H1 (cell line): Measurements from ENCODE around the gene WDFY4. TPM values are rescaled to one million over a fixed set of nuclear protein-coding genes. Genes with fewer than 3 reads are reported as not detected.
A peak's percentile ranks its signal among the peaks of the same experiment; 100 is the strongest.

ENCODE experiments used
- CTCF ChIA-PET: fragments of 300-600 bp; sonication (Branson Sonifier 250); formaldehyde crosslinking; loops from one replicate; lab custom pipeline; 2021; ENCODE audit not compliant: partially characterized antibody; lab: Charles Lee
- POLR2A ChIA-PET: fragments of 300-600 bp; sonication (Branson Sonifier 250); formaldehyde crosslinking; loops from one replicate; lab custom pipeline; 2021; ENCODE audit warnings: inconsistent platforms; ENCODE audit not compliant: partially characterized antibody; lab: Charles Lee
- DNase-seq, 2 experiments: peaks; one replicate each; pipeline versions ENCODE4 v3.0.0 to v3.0.0-alpha.2; 2010 to 2022; ENCODE audit warnings: low spot score in 2 of 2, low read depth in 1 of 2, mixed read lengths in 1 of 2
- FAIRE-seq: peaks from 2 replicates; lab custom pipeline; 2011; peaks lifted over from hg19 to GRCh38; lab: Jason Lieb, UNC
- H2AFZ ChIP-seq: 2 replicates; pipeline ENCODE4 v1.8.1; 2012; ENCODE audit warnings: low read length, inconsistent platforms
- H2AK5ac ChIP-seq: 2 replicates; pipeline ENCODE4 v1.6.1; 2013; ENCODE audit warnings: low read depth, low read length
- H2BK120ac ChIP-seq: replicated peaks from 2 replicates; pipeline ENCODE3; 2013; ENCODE audit warnings: low read depth, low read length, inconsistent platforms
- H2BK12ac ChIP-seq: 2 replicates; pipeline ENCODE4 v1.6.1; 2013; ENCODE audit warnings: low read depth, low read length
- H2BK15ac ChIP-seq: 2 replicates; pipeline ENCODE4 v1.6.1; 2013; ENCODE audit warnings: low read length
- H2BK20ac ChIP-seq: 2 replicates; pipeline ENCODE4 v1.6.1; 2013; ENCODE audit warnings: low read length
- H2BK5ac ChIP-seq: 2 replicates; pipeline ENCODE4 v1.6.1; 2013; ENCODE audit warnings: low read depth, low read length
- H3K14ac ChIP-seq: 2 replicates; pipeline ENCODE4 v1.6.1; 2013; ENCODE audit warnings: inconsistent platforms; ENCODE audit not compliant: insufficient read length
- H3K18ac ChIP-seq: 2 replicates; pipeline ENCODE4 v1.6.1; 2013; ENCODE audit warnings: low read length; ENCODE audit errors: extremely low read depth
- H3K23ac ChIP-seq: 2 replicates; pipeline ENCODE4 v1.6.1; 2013; ENCODE audit warnings: inconsistent platforms; ENCODE audit not compliant: insufficient read length
- H3K23me2 ChIP-seq: 2 replicates; pipeline ENCODE4 v1.6.1; 2013; ENCODE audit warnings: low read depth, low read length
- H3K27ac ChIP-seq: 2 replicates; pipeline ENCODE4 v1.6.1; 2011; ENCODE audit warnings: low read depth, low read length, inconsistent platforms
- H3K27me3 ChIP-seq, 4 experiments: replicated peaks in 1 of 4; 1 replicate in 1 of 4; 2 replicates in 3 of 4; pipeline versions ENCODE4 v1.6.1 to v1.8.1; 2011 to 2013; ENCODE audit warnings: low read length in 3 of 4, mild to moderate bottlenecking in 3 of 4, inconsistent platforms in 2 of 4, mixed read lengths in 2 of 4, moderate library complexity in 1 of 4; ENCODE audit not compliant: control insufficient read depth in 3 of 4, insufficient read depth in 3 of 4; ENCODE audit errors: extremely low read depth in 1 of 4
- H3K36me3 ChIP-seq, 4 experiments: 2 replicates each; pipeline versions ENCODE4 v1.6.1 to v1.8.1; 2011 to 2013; ENCODE audit warnings: mild to moderate bottlenecking in 4 of 4, low read length in 3 of 4, moderate library complexity in 2 of 4, control low read depth in 1 of 4, inconsistent platforms in 1 of 4; ENCODE audit not compliant: insufficient read depth in 4 of 4, control insufficient read depth in 2 of 4
- H3K4ac ChIP-seq: replicated peaks from 2 replicates; pipeline ENCODE3; 2013; ENCODE audit warnings: low read length, low read depth, mixed read lengths, inconsistent platforms; ENCODE audit not compliant: insufficient read length
- H3K4me1 ChIP-seq, 4 experiments: replicated peaks in 1 of 4; 1 replicate in 1 of 4; 2 replicates in 3 of 4; pipeline versions ENCODE4 v1.6.1 to v1.8.1; 2011 to 2013; ENCODE audit warnings: low read length in 3 of 4, inconsistent platforms in 2 of 4, mixed read lengths in 1 of 4; ENCODE audit not compliant: insufficient read depth in 4 of 4, control insufficient read depth in 3 of 4
- H3K4me2 ChIP-seq, 2 experiments: 2 replicates each; pipeline versions ENCODE4 v1.6.1 to v1.8.1; 2011 to 2013; ENCODE audit warnings: low read depth in 2 of 2, low read length in 2 of 2, control low read depth in 1 of 2, inconsistent platforms in 1 of 2, mild to moderate bottlenecking in 1 of 2; ENCODE audit not compliant: insufficient read depth in 1 of 2
- H3K4me3 ChIP-seq, 4 experiments: fragments of 200-600, 300-600 bp in 1 of 4; sonication (generic), shearing (Covaris generic), sonication (Bioruptor Twin) in 1 of 4; 2 replicates each; pipeline versions ENCODE4 v1.5.1 to v1.8.1; 2011 to 2016; ENCODE audit warnings: low read length in 4 of 4, low read depth in 3 of 4, control low read depth in 2 of 4, inconsistent platforms in 2 of 4, mild to moderate bottlenecking in 2 of 4, mixed read lengths in 1 of 4, moderate library complexity in 1 of 4; ENCODE audit not compliant: insufficient read depth in 2 of 4; ENCODE audit errors: extremely low read depth in 1 of 4
- H3K56ac ChIP-seq: replicated peaks from 2 replicates; pipeline ENCODE3; 2013; ENCODE audit warnings: low read depth, mild to moderate bottlenecking, mixed read lengths, low read length, inconsistent platforms; ENCODE audit not compliant: insufficient read length
- H3K79me1 ChIP-seq: 2 replicates; pipeline ENCODE4 v1.6.1; 2013; ENCODE audit warnings: low read depth, low read length, control low read depth
- H3K79me2 ChIP-seq, 2 experiments: 2 replicates each; pipeline versions ENCODE4 v1.6.1 to v1.8.1; 2012 to 2013; ENCODE audit warnings: low read length in 2 of 2, mild to moderate bottlenecking in 2 of 2, inconsistent platforms in 1 of 2; ENCODE audit not compliant: insufficient read depth in 2 of 2, control insufficient read depth in 1 of 2
- H3K9ac ChIP-seq, 4 experiments: replicated peaks in 1 of 4; 1 replicate in 1 of 4; 2 replicates in 3 of 4; pipeline versions ENCODE4 v1.6.1 to v1.8.1; 2011 to 2013; ENCODE audit warnings: low read depth in 3 of 4, low read length in 3 of 4, control low read depth in 2 of 4, mild to moderate bottlenecking in 2 of 4, moderate library complexity in 2 of 4, inconsistent platforms in 1 of 4; ENCODE audit errors: extremely low read depth in 1 of 4
- H3K9me3 ChIP-seq, 2 experiments: 2 replicates each; pipeline versions ENCODE4 v1.6.1 to v1.8.1; 2012 to 2013; ENCODE audit warnings: mild to moderate bottlenecking in 2 of 2, moderate library complexity in 2 of 2, control low read depth in 1 of 2, inconsistent platforms in 1 of 2, low read depth in 1 of 2, low read length in 1 of 2, mixed read lengths in 1 of 2; ENCODE audit not compliant: insufficient read depth in 2 of 2
- H4K20me1 ChIP-seq, 2 experiments: replicated peaks in 1 of 2; 2 replicates each; pipeline versions ENCODE3 to v1.8.1; 2011 to 2013; ENCODE audit warnings: inconsistent platforms in 2 of 2, low read length in 2 of 2, mild to moderate bottlenecking in 1 of 2; ENCODE audit not compliant: insufficient read depth in 2 of 2, control insufficient read depth in 1 of 2
- H4K5ac ChIP-seq: 2 replicates; pipeline ENCODE4 v1.6.1; 2013; ENCODE audit warnings: low read length, low read depth, mixed read lengths, inconsistent platforms; ENCODE audit not compliant: insufficient read length
- H4K8ac ChIP-seq: 2 replicates; pipeline ENCODE4 v1.8.0; 2013; ENCODE audit warnings: mild to moderate bottlenecking, moderate library complexity, low read length, inconsistent platforms; ENCODE audit not compliant: insufficient read depth; ENCODE audit errors: extremely low read depth
- H4K91ac ChIP-seq: replicated peaks from 2 replicates; pipeline ENCODE3; 2013; ENCODE audit warnings: low read length, mixed read lengths, inconsistent platforms; ENCODE audit not compliant: insufficient read length
- ASH2L ChIP-seq: fragments of 200-600, 300-600 bp; sonication (generic); IDR thresholded peaks from one replicate; pipeline ENCODE4 v1.7.1; 2017; ENCODE audit warnings: low read length
- CHD2 ChIP-seq: IDR thresholded peaks from 2 replicates; pipeline ENCODE4 v1.6.1; 2012; ENCODE audit warnings: low read length, improper control_type of control experiment
- CTBP2 ChIP-seq: IDR thresholded peaks from 2 replicates; pipeline ENCODE4 v1.7.0; 2011; ENCODE audit warnings: borderline replicate concordance, mild to moderate bottlenecking, moderate library complexity, mixed read lengths, low read length; ENCODE audit not compliant: insufficient read depth, insufficient read length
- HDAC2 ChIP-seq, 2 experiments: fragments of 300-600 bp in 1 of 2; sonication (generic) in 1 of 2; IDR thresholded peaks; 2 replicates each; pipeline ENCODE4 v1.6.1; 2011 to 2012; ENCODE audit warnings: low read depth in 2 of 2, low read length in 2 of 2, mild to moderate bottlenecking in 2 of 2, moderate library complexity in 2 of 2, borderline replicate concordance in 1 of 2, inconsistent platforms in 1 of 2
- HDAC6 ChIP-seq: IDR thresholded peaks from one replicate; pipeline ENCODE4 v1.7.1; 2012; ENCODE audit warnings: low read depth, mild to moderate bottlenecking, inconsistent platforms, low read length, moderate library complexity
- JUND ChIP-seq: IDR thresholded peaks from 2 replicates; pipeline ENCODE4 v1.6.1; 2011; ENCODE audit warnings: mild to moderate bottlenecking, improper control_type of control experiment, low read length
- KDM4A ChIP-seq: IDR thresholded peaks from one replicate; pipeline ENCODE4 v1.7.1; 2012; ENCODE audit warnings: low read depth, mild to moderate bottlenecking, moderate library complexity, low read length, inconsistent platforms; ENCODE audit not compliant: severe bottlenecking
- NRF1 ChIP-seq: IDR thresholded peaks from 2 replicates; pipeline ENCODE4 v1.6.1; 2011; ENCODE audit warnings: mild to moderate bottlenecking, low read depth, low read length, improper control_type of control experiment
- POU5F1 ChIP-seq: IDR thresholded peaks from 2 replicates; pipeline ENCODE4 v1.6.1; 2011; ENCODE audit warnings: low read depth, mild to moderate bottlenecking, low read length, moderate library complexity
- SUZ12 ChIP-seq: fragments of 200-600 bp; sonication (generic); IDR thresholded peaks from 2 replicates; pipeline ENCODE4 v1.6.1; 2012; ENCODE audit warnings: mild to moderate bottlenecking, inconsistent platforms, low read length, moderate library complexity, mixed read lengths
- TBP ChIP-seq: IDR thresholded peaks from 2 replicates; pipeline ENCODE4 v1.6.1; 2011; ENCODE audit warnings: low read depth, low read length, improper control_type of control experiment
- TEAD4 ChIP-seq: IDR thresholded peaks from 2 replicates; pipeline ENCODE4 v1.6.1; 2012; ENCODE audit warnings: low read depth, low read length, inconsistent platforms, mixed read lengths
- ZNF274 ChIP-seq: IDR thresholded peaks from 2 replicates; pipeline ENCODE4 v1.7.0; 2012; ENCODE audit warnings: low read length, borderline replicate concordance; ENCODE audit errors: extremely low read depth
- WGBS, 2 experiments: shearing (Covaris generic) in 1 of 2; methylation state at CpG; one replicate each; pipeline versions ENCODE4 v1.1.6 to v1.1.7; 2013 to 2015; ENCODE audit warnings: low lambda C conversion rate in 2 of 2, mixed read lengths in 2 of 2, inconsistent platforms in 1 of 2, low coverage in 1 of 2, missing lambda C conversion rate in 1 of 2; ENCODE audit not compliant: insufficient replicate concordance in 2 of 2, insufficient coverage in 1 of 2, insufficient read length in 1 of 2; ENCODE audit errors: extremely low coverage in 1 of 2, missing lambda C conversion rate in 1 of 2; 5-methylcytosine and 5-hydroxymethylcytosine counted together
- polyA plus RNA-seq, 7 experiments: library from polyadenylated mRNA; depleted of rRNA in 3 of 7; stranded (reverse) in 5 of 7; unstranded in 2 of 7; fragments of >200 nt in 5 of 7; fragments of 200-250 nt in 2 of 7; gene quantifications; 1 replicate in 5 of 7; 2 replicates in 1 of 7; 4 replicates in 1 of 7; pipeline versions ENCODE4 v1.2.1 to v1.2.3, GENCODE V29; 2011 to 2013; ENCODE audit warnings: missing spikeins in 2 of 7, mixed read lengths in 2 of 7
- total RNA-seq: library from RNA; stranded (reverse); fragmentation: NEBNext Ultra II Directional; extraction: Animal tissue kit (Norgen Biotek cat#: 25700); gene quantifications from 2 replicates; pipeline ENCODE4 v1.2.1, GENCODE V29; 2021

Gene WDFY4
- total and polyA plus RNA-seq, 2 of the 8 experiments (the other 6 are each of a cell fraction or from before 2014, with no cell fraction given): not detected

DNA sequence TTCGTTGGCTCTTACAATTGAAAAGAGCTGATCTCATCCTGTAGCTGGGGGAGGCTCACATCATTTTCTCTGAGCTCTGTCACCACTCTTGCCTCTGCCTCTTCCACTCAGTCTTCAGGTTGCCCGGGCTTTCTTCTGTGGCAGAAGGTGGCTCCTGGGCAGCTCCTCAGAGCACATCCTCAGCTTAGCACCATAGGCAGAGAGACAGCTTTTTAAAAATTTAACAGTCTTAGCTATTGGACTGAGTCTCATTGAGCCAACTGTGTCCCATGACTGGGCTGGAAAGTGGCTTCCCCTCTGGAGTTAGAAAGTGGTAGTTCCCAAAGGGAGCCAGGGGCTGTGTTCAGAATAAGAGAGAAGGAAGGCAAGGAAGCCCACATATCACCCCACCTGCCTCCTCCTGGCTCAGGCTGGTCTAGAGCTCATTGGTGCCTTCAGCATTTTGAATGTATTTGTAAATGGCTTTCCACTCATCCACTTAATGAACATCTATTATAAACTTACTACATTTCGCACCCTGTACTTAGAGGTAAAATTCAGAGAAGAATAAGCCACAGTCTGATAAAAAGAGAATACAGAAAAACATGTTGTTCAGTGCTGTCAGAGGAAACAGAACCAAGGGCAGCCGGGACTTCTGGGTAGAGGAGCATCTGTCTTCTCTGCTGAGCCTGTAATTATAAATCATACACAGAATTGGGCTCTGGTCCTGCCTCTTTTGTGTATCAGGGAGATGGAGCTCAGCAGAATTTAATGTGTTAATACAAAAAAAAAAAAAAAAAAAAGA, 119.3 kb downstream of the WDFY4 start:
- Histone ChIP-seq H3K36me3 (no peaks in the 10 kb centered on the region), H4K5ac (no peak overlapping the region), H2BK20ac (no peak overlapping the region), H4K20me1 (peaks cover 0 to under 1% of the 10 kb centered on the region in 2 experiments), H3K9me3 (no peaks in the 10 kb centered on the region), H3K27ac (no peak overlapping the region), H3K56ac (no peak overlapping the region), H2AFZ (peak overlapping the region; percentile 77; the same call in 1 of the 2 replicates), H4K8ac (no peak overlapping the region), H3K4me3 (no peak overlapping the region), H2BK12ac (no peak overlapping the region), H3K23ac (no peak overlapping the region), H3K4me2 (no peak overlapping the region), H3K23me2 (peaks cover 4% of the 10 kb centered on the region; the same call in 1 of the 2 replicates), H3K4me1 (peaks cover 0 to 9% (median 3%) of the 10 kb centered on the region in 4 experiments; a peak in 3 of 7 replicates), H3K79me2 (no peaks in the 10 kb centered on the region), H3K79me1 (no peaks in the 10 kb centered on the region), H2BK5ac (no peak overlapping the region), H2BK15ac (no peak overlapping the region), H2AK5ac (no peak overlapping the region), H3K9ac (no peak overlapping the region), H4K91ac (no peak overlapping the region), H3K4ac (no peak overlapping the region), H3K27me3 (peaks cover 0 to 4% (median 2%) of the 10 kb centered on the region in 4 experiments; a peak in 2 of 7 replicates), H3K18ac (no peak overlapping the region; the same call in 1 of the 2 replicates), H3K14ac (no peak overlapping the region), H2BK120ac (no peak overlapping the region)
- CTCF ChIA-PET: interaction anchor here (0.7 to 1.6 kb wide), 6 partner anchors 11 to 328 kb away, joined by 3 to 4 read pairs (median 3); no protein-coding TSS in a partner anchor
- POLR2A ChIA-PET: no interaction called here
- FAIRE-seq (no peak), DNase-seq (no peak)
- 85% methylated on average over 4 of the region's 4 CpGs; no CpG with 5 or more reads in 1 of the 2 experiments for whole genome bisulfite sequencing, 2 experiments
- TF ChIP-seq CTBP2: no peak
- TF ChIP-seq KDM4A: no peak
- no peak for TF ChIP-seq CHD2
- TF ChIP-seq NRF1: no peak
- TF ChIP-seq JUND: no peak
- TF ChIP-seq TBP: no peak
- no peak for TF ChIP-seq HDAC6
- no peak for TF ChIP-seq SUZ12
- TF ChIP-seq HDAC2 (IDR thresholded peaks at IDR 0.05; ENCODE audit: borderline replicate concordance in 1 of 2, low read depth in 2 of 2, low read length in 2 of 2): no peak
- TF ChIP-seq TEAD4: no peak
- TF ChIP-seq ZNF274: no peak
- TF ChIP-seq ASH2L: no peak
- no peak for TF ChIP-seq POU5F1
